SIG-M5 treated with dmso at 0.1 percent for 504 hours (cell line): ENCODE results near the gene ACAN.

Experiments
- DNase-seq: peaks from one replicate; lab custom pipeline; 2025; ENCODE audit not compliant: unreplicated experiment; lab: John Stamatoyannopoulos, UW

The ACAN gene

DNA sequence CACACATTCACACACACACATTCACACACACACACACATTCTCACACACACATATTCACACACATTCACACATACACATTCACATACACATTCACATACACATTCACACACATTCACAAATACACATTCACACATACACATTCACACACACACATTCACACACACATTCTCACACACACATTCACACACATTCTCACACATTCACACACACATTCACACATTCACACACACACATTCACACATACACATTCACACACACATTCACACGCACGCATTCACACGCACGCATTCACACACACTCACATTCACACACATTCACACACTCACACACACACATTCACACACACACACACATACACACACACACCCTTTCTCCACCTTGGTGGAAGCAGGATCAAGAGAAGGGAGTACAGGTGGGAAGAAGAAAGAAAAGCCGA lies 97.8 kb downstream of the ACAN start:
- DNase-seq = no peak

DNA sequence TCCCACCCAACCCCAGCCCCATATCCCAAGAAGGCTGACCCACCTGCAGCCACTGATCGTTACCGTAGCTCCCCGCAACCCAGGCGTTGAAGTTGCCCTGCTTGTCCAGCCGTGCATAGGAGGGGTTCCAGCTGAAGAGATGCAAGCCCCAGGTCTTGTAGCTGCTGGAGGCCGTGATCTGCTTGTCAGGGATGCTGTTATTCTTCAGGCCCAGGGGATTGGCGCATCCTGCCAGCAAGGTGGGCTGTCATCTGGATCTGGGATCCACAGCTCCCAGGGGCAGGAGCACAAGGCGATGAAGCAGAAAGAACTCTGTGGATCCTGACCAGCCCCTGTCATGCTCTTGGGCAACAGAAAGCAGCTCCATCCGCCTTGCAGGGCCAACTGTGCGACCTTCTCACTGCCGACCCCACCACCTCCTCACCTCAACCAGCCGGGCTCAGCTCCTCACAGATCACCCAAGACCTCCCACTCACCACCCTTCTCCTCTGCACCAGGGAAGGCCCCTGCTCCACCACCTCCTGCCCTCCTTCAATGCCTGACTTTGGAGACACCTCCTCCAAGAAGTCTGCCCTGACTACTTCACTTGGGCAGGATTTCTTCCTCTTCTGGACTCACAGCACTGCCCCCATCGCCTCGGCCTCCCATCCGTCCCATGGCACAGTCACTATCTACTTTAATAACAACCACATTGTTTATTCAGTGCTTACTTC lies 98.4 kb downstream of the ACAN start:
- no peak for DNase-seq

DNA sequence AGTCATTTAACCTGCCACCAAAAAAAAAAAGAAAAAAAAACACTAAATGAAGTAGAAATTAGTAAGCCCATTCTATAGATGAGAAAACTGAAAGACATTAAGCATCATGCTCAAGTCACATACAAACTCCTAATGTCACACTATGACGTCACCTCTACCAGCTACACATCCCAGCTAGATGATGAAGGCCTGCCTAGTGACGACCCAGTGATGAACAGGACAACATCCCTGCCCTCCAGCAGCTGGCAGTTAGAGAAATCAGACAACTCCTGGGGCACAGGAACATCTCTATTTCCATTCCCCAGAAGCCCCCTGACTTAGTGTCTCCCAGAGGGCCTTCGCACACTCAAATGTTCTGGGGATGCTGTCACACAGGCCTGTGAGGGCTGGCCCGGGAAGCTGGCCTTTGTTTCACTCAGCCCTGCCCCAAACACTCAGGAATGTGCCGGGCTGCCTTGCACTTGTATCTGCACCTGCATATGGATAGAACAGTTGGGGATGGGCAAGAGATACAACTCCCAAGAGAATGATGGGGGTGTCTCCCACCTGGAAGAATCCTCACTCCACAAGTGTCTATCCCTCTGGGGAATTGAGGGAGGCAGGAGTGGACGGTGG lies 99.1 kb downstream of the ACAN start:
- DNase-seq = no peak

- DNase-seq = no peak
These were observed 99.6 kb downstream of the ACAN start for GRCh38 chr15:88902846-88903245.

- no peak for DNase-seq
These were observed 101.0 kb downstream of the ACAN start for GRCh38 chr15:88904257-88904623.

- DNase-seq = peak; percentile 60
These were observed 101.5 kb downstream of the ACAN start for GRCh38 chr15:88904624-88905327.

GRCh38 chr15:88905576-88905975 lies 102.3 kb downstream of the ACAN start:
- no peak for DNase-seq

- DNase-seq = no peak
These were observed 102.9 kb downstream of the ACAN start for GRCh38 chr15:88906130-88906529.

DNA sequence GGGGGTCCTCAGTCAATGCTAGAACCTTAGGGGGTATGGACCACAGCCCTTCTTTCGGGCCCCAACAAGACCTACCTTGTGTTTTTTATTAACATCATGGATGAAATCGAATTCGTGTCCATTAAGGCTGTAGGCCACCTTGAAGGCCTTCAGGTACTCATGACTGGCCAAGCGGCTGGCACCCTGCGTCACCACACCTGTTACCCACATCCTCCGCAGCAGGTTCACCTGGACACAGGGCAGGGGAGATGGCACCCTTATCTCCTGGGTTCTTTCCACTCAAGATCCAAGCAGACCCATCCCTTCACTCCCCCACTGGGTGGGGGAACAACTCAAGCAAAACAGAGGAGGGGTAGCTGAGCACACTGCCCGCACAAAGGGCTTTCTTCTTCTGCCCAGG lies 103.3 kb downstream of the ACAN start:
- no peak for DNase-seq

- DNase-seq = no peak
These were observed 103.9 kb downstream of the ACAN start for GRCh38 chr15:88907111-88907510.

GRCh38 chr15:88908123-88908522 lies 104.9 kb downstream of the ACAN start:
- no peak for DNase-seq

- no peak for DNase-seq
These were observed 105.7 kb downstream of the ACAN start for GRCh38 chr15:88908697-88909621.

- DNase-seq = no peak
These were observed 107.0 kb downstream of the ACAN start for GRCh38 chr15:88909956-88910831.

GRCh38 chr15:88911766-88912118 lies 108.5 kb downstream of the ACAN start:
- DNase-seq = no peak

- DNase-seq = no peak
These were observed 109.3 kb downstream of the ACAN start for GRCh38 chr15:88912500-88912921.

DNA sequence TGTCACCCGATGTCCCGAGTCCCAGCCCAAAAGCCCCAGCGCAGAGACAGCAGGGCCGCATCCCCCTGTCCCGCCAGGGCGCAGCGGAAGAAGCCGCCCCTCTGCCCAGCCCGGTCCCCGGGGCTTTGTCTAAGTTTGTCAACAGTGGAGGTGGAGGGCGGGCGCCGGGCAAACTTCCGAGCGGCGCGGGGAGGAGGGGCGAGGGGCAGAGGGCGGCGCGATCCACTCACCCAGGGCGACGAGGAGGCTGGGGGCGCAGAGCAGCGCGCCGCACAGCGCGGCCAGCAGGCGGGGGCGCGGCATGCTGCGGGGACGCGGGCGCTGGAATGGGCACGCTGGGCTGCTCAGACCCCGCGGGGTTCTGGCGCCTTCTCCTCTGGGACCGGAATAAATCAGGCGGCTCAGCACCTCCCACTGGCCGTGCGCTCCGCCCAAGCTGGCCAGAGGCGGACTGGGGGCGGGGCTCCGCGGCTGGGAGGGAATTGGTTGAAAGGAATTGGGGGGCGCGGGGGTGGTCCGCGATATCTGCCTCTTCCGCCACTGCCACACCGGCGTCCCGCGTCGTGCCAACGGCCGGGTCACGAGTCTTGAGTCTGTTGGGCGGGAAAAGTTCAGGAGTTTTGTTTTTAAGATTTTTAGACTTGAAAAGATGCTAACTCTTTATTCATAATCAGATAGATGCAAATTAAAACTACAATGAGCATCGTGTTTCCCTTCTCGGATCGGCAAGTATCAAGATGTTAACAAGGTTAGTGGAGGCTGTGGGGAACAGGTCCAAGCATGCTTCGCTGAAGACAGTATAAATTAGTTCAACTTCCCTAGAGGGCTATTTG lies 110.0 kb downstream of the ACAN start, which contains the start of gene MFGE8:
Gene MFGE8, minus strand, starts transcription at position 363 of the 833 bp plus-strand sequence. Its CDS starts 60 bp downstream, at position 303.
- peak; percentile 38 for DNase-seq

DNA sequence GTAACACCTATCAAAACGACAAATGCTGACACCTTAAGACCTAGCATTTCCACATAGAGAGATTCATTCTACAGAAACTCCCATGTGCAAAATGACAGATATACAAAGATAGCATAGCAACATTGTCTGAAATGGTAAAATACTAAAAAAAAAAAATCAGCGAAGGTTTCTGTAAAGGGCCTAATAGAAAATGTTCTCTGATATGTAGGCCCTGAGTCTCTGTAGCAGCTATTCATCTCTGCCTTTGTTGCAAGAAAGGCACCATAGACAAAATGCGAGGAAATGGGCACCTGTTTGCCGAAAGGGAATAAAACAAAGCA lies 110.6 kb downstream of the ACAN start:
- DNase-seq = peak; percentile 36

GRCh38 chr15:88915354-88915753 lies 112.1 kb downstream of the ACAN start:
- no peak for DNase-seq

DNA sequence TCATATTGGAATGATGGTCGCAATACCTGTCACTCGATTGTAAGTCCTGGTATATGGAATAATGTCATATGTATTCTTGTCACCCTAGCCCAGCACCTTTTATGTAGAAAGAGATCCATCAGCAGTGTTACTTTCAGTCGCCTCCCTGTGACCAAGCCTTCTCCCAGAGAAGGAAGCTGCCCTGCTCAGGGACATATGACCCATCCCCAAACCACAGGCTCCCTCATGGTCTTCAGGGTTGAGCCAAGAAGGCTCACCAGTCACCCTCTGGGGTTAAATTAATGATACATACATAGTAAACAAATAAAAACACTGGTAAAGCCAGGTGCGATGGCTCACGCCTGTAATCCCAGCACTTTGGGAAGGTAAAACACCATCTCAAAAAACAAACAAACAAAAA lies 114.5 kb downstream of the ACAN start:
- DNase-seq = no peak
